Measurements from ENCODE around the gene MYO5A.
"Not testable (repeated sequence)": the region's sequence is repeated elsewhere in the genome, so short reads cannot be mapped to it uniquely, and the experiment has no call there.

MYO5A gene

DNA sequence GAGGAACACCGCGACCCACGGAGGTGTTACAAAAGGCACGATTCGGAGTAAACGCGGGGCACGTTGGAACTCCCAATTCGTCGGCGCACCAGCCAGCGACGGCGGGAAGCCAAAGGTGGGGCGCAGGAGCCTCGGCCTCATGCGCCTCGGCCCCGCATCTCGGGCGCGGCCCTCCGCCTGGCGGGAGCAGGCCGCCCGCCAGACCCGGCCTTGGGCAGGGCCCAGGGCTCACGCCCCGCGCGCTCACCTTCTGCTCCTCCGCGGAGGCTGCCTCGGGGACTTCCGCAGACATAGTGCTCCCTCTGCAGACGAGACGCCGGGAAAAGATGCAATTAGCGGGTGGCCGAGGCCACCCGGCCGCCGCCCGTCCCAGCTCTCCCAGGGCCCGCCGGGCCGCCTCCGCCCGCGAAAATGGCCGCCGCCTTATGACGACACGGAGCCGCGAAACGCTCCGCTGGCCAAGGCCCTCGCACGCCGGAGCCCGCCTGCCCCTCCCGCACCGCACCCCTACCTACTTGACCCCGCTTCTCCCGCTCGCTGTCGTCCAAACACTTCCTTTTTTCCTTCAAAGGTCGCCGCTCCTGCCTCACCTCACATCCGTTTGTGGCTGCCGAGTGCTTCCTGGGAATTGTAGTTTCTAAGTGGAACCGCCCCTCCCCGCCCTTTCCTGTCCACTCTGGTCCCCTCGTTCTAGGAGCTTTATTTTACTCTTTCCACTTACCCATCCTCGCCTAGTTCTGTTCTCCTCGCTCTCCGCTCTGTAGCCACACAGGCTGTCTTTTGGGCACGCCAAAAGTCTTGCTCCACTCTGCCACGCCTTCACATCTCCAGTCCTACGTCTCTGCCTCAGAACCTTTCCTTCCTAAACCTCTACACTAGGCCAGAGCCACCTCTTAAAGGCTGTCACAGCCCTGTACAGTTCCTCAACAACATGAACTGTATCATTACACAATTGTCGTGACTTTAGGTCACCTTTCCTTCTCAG, 40.2 kb upstream of the MYO5A start, which contains the start of gene ARPP19:
TSS of gene ARPP19 (minus strand) at position 430 of the 985 bp plus-strand sequence. CDS start at position 292, 138 bp downstream.
- TF ChIP-seq TOX (CRISPR knock-in tag; IDR thresholded peaks at IDR 0.05; ENCODE audit: borderline replicate concordance) (no peak), ZFP3 (CRISPR knock-in tag; IDR thresholded peaks at IDR 0.05) (peak; percentile 36; the same call in 1 of the 2 replicates)
- peak; percentile 93 for ATAC-seq

DNA sequence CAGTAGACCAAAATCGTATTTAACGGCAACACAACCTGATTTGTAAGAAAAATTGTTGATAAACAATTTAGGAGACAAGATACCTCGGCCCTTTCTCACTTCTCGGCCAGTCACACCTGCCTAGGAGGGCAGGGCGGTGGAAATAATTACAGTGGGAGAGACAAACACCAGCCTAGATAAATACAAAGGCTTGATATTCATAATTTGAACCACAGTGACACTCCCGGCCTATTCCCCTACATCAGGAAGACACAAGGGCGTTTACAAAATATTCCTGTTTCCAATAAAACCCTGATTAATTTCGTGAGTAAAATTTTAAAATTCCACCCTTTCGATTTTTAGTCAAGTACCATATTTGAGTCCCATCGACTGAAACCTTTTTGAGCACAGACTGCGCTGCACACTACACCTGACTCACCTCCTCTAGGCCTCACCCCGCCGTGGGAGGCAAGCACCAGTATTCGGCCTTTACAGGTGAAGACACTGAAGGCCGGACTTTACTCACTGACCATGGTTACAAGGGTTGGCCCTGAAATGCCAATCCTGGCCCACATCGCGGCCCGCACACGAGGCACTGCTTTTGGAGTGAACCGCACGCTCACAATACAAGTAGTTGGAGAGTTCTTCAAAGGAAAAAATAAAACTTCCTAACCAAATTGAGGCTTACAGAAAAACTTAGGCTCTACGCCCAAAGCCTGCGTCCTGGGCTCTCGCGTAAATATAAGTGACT, 39.4 kb upstream of the MYO5A start:
- peak; percentile 38 for ATAC-seq
- TF ChIP-seq GLIS3 (CRISPR knock-in tag; IDR thresholded peaks at IDR 0.05), result no peak

DNA sequence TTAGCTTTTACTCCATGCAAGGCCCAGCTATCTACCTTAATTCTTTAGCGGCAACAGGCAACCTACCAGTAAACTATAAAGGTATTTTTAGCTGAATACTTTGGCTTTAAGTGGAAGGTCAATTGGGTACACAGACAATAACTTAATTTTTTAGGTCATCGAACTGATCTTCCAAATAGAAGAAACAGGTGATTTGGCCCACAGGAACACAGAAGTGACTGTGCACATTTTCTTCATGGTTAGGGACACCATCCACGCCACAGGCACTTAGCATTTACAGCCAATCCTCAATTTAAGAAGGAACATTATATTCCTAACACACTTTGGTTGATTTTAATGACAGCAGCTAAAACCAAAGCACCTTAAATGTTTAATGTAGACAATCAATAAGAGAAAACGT, 38.2 kb upstream of the MYO5A start:
- TF ChIP-seq ARNTL (CRISPR knock-in tag; IDR thresholded peaks at IDR 0.05; ENCODE audit: borderline replicate concordance, low read depth), result no peak
- TF ChIP-seq, protein P1, sequence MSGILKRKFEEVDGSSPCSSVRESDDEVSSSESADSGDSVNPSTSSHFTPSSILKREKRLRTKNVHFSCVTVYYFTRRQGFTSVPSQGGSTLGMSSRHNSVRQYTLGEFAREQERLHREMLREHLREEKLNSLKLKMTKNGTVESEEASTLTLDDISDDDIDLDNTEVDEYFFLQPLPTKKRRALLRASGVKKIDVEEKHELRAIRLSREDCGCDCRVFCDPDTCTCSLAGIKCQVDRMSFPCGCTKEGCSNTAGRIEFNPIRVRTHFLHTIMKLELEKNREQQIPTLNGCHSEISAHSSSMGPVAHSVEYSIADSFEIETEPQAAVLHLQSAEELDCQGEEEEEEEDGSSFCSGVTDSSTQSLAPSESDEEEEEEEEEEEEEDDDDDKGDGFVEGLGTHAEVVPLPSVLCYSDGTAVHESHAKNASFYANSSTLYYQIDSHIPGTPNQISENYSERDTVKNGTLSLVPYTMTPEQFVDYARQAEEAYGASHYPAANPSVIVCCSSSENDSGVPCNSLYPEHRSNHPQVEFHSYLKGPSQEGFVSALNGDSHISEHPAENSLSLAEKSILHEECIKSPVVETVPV (CRISPR knock-in tag; IDR thresholded peaks at IDR 0.05), result no peak
- no peak for TF ChIP-seq ZC3H10 (CRISPR knock-in tag; IDR thresholded peaks at IDR 0.05)
- TF ChIP-seq ZFP30 (CRISPR knock-in tag; IDR thresholded peaks at IDR 0.05), result no peak
- TF ChIP-seq TCF4 (CRISPR knock-in tag; IDR thresholded peaks at IDR 0.05; ENCODE audit: borderline replicate concordance), result no peak
- no peak for TF ChIP-seq OSR1 (CRISPR knock-in tag; IDR thresholded peaks at IDR 0.05)
- no peak for TF ChIP-seq ISL1 (CRISPR knock-in tag; IDR thresholded peaks at IDR 0.05)
- TF ChIP-seq BACH2 (CRISPR knock-in tag; IDR thresholded peaks at IDR 0.05; ENCODE audit: borderline replicate concordance), result no peak
- TF ChIP-seq, protein P2, sequence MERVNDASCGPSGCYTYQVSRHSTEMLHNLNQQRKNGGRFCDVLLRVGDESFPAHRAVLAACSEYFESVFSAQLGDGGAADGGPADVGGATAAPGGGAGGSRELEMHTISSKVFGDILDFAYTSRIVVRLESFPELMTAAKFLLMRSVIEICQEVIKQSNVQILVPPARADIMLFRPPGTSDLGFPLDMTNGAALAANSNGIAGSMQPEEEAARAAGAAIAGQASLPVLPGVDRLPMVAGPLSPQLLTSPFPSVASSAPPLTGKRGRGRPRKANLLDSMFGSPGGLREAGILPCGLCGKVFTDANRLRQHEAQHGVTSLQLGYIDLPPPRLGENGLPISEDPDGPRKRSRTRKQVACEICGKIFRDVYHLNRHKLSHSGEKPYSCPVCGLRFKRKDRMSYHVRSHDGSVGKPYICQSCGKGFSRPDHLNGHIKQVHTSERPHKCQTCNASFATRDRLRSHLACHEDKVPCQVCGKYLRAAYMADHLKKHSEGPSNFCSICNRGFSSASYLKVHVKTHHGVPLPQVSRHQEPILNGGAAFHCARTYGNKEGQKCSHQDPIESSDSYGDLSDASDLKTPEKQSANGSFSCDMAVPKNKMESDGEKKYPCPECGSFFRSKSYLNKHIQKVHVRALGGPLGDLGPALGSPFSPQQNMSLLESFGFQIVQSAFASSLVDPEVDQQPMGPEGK (CRISPR knock-in tag; IDR thresholded peaks at IDR 0.05; ENCODE audit: borderline replicate concordance), result no peak
- no peak for TF ChIP-seq ESRRG (CRISPR knock-in tag; IDR thresholded peaks at IDR 0.05)
- TF ChIP-seq, protein P3, sequence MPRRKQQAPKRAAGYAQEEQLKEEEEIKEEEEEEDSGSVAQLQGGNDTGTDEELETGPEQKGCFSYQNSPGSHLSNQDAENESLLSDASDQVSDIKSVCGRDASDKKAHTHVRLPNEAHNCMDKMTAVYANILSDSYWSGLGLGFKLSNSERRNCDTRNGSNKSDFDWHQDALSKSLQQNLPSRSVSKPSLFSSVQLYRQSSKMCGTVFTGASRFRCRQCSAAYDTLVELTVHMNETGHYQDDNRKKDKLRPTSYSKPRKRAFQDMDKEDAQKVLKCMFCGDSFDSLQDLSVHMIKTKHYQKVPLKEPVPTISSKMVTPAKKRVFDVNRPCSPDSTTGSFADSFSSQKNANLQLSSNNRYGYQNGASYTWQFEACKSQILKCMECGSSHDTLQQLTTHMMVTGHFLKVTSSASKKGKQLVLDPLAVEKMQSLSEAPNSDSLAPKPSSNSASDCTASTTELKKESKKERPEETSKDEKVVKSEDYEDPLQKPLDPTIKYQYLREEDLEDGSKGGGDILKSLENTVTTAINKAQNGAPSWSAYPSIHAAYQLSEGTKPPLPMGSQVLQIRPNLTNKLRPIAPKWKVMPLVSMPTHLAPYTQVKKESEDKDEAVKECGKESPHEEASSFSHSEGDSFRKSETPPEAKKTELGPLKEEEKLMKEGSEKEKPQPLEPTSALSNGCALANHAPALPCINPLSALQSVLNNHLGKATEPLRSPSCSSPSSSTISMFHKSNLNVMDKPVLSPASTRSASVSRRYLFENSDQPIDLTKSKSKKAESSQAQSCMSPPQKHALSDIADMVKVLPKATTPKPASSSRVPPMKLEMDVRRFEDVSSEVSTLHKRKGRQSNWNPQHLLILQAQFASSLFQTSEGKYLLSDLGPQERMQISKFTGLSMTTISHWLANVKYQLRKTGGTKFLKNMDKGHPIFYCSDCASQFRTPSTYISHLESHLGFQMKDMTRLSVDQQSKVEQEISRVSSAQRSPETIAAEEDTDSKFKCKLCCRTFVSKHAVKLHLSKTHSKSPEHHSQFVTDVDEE (CRISPR knock-in tag; IDR thresholded peaks at IDR 0.05), result no peak
- TF ChIP-seq CSDC2 (CRISPR knock-in tag; IDR thresholded peaks at IDR 0.05), result no peak
- TF ChIP-seq, protein P4, sequence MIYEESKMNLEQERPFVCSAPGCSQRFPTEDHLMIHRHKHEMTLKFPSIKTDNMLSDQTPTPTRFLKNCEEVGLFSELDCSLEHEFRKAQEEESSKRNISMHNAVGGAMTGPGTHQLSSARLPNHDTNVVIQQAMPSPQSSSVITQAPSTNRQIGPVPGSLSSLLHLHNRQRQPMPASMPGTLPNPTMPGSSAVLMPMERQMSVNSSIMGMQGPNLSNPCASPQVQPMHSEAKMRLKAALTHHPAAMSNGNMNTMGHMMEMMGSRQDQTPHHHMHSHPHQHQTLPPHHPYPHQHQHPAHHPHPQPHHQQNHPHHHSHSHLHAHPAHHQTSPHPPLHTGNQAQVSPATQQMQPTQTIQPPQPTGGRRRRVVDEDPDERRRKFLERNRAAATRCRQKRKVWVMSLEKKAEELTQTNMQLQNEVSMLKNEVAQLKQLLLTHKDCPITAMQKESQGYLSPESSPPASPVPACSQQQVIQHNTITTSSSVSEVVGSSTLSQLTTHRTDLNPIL (CRISPR knock-in tag; IDR thresholded peaks at IDR 0.05; ENCODE audit: low read depth), result no peak
- TF ChIP-seq, protein P5, sequence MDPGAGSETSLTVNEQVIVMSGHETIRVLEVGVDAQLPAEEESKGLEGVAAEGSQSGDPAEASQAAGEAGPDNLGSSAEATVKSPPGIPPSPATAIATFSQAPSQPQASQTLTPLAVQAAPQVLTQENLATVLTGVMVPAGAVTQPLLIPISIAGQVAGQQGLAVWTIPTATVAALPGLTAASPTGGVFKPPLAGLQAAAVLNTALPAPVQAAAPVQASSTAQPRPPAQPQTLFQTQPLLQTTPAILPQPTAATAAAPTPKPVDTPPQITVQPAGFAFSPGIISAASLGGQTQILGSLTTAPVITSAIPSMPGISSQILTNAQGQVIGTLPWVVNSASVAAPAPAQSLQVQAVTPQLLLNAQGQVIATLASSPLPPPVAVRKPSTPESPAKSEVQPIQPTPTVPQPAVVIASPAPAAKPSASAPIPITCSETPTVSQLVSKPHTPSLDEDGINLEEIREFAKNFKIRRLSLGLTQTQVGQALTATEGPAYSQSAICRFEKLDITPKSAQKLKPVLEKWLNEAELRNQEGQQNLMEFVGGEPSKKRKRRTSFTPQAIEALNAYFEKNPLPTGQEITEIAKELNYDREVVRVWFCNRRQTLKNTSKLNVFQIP (CRISPR knock-in tag; IDR thresholded peaks at IDR 0.05; ENCODE audit: borderline replicate concordance, low read depth), result no peak
- no peak for ATAC-seq

DNA sequence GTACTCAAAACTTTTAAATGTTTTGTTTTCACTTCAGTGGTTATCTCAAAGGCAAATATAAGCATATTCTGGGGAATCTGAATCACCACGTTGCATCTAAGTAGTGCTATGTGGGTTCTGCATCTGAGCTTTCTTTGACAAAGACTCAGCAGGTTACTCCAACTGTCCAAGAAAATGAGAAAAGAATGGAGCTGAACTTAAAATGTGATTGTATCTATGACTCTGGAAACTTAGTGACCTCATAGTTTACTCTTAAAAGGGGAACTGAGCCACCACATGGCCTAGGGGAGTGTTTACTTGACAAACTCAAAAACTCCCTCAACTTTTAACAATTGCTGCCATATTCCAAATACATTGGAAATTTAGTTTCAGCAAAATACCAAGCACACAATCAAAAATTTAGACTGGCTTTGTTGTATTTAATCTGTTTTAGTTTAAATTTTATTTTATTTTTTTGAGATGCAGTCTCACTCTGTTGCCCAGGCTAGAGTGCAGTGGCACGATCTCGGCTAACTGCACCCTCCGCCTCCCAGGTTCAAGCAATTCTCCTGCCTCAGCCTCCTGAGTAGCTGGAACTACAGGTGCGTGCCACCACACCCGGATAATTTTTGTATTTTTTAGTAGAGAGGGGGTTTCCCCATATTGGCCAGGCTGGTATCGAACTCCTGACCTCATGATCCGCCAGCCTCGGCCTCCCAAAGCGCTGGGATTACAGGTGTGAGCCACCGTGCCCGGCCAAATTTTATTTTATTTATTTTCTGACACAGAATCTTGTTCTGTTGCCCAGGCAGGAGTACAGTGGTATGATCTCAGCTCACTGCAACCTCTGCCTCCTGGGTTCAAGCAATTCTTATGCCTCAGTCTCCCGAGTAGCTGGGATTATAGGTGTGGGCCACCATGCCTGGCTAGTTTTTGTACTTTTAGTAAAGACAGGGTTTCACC, 37.0 kb upstream of the MYO5A start:
- ATAC-seq, result not testable (repeated sequence)
